ENCODE measurements around the gene PKD2L2. TPM values are rescaled to one million over a fixed set of nuclear protein-coding genes. Genes with fewer than 3 reads are reported as not detected.
"Not testable (repeated sequence)": the region's sequence is repeated elsewhere in the genome, so short reads cannot be mapped to it uniquely, and the experiment has no call there.

The PKD2L2 gene
- under 1 TPM in 3 of 4 donors, not detected in 1; 0.32 to 0.85 (median 0.71) TPM for total RNA-seq
- polyA plus RNA-seq, result 0.18 TPM
- long read RNA-seq, donor 1, partial matches to known transcripts, result 0 of 2 reads
- long read RNA-seq, donor 1, other reads (novel, unspliced or antisense), result 2 of 2 reads
- long read RNA-seq, donor 2, result 0 reads
- long read RNA-seq, donor 3, partial matches to known transcripts, result 0 of 2 reads
- long read RNA-seq, donor 3, other reads (novel, unspliced or antisense), result 2 of 2 reads
- long read RNA-seq, donor 4, partial matches to known transcripts, result 0 of 3 reads
- long read RNA-seq, donor 4, other reads (novel, unspliced or antisense), result 3 of 3 reads

DNA sequence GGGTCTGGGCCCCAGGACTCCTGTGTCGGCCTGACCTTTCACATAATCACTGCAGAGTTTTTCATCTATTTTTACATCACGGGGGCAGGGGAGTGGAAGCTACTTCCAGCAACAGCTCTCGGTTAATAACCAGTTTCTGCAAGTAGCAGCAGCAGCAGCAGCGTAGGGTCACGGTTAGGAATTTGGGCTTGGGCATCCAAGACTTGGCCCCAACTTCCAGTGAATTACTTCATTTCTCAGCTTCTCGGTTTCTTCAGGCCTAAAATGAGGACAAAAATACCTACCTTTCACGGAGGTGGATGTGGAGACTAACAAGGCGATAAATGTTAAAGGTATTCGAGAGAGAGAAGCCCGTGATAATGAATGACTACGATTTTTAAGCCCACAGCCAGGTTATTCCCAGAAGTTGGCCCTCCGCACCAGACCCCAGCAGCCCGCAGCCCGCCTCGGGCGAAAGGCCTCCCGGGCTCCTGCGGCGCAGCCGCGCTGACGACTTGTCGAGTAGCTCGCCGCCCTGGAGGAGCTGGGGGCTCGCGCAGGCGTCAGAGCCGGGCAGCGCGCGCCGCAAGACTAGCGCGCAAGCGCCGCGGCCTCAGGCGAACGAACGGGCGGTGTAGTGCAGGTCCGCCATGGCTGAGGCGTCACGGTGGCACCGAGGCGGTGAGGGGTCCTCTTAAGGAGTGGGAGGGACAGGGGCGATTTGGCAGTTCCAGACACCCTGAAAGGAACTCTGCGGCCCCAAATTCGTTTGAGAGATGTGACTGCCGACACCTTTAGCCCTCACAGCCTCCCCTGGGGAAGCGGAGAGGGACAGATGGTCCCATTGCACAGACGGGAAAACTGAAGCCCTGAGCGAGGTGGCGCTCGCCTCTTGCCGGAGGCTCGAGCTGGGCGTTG, at the start of gene PKD2L2:
Gene PKD2L2, plus strand, starts transcription at position 595 of the 897 bp plus-strand sequence. Its CDS starts 35 bp downstream, at position 630.
- no peaks in the 10 kb centered on the region for H3K27me3 ChIP-seq (ENCODE audit: control insufficient read depth, insufficient read depth)
- H3K27ac ChIP-seq (ENCODE audit: low read length), result peak within 1 kb of the TSS; percentile 65
- DNase-seq (peak; percentile 92 to 96 (median 96)), ATAC-seq (peak; percentile 98)
- intact Hi-C loops (cut with DNase I), result no loop called here
- 11% methylated on average over 59 of the region's 59 CpGs for WGBS
- H3K9me3 ChIP-seq (ENCODE audit: control insufficient read depth, low read length), result no peaks in the 10 kb centered on the region
- no peaks in the 10 kb centered on the region for H3K4me1 ChIP-seq (ENCODE audit: control insufficient read depth, insufficient read depth, low read length)
- peak within 1 kb of the TSS; percentile 69 for H3K4me3 ChIP-seq (ENCODE audit: low read length)

DNA sequence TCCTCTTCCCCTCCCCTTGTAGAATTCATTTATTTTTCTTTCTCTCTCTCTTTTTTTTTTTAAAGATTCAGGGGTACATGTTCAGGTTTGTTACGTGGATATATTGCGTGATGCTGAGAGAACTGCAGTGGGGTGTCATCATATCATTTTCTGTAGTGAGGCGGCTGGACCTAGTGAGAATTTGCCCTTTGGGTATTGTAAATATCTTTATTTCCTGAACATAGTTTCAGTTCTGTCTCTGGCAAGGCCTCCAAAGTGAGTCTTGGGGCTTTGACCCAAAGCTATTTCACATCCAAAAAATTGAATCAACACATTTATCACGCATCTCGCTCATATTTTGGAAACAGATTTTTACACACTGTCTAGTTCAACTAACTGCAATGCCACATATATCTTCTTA, 47.0 kb upstream of the PKD2L2 start:
- H3K27ac ChIP-seq (ENCODE audit: low read length), result peak overlapping the region; percentile 81
- ATAC-seq (no peak), DNase-seq (no peak)
- H3K4me1 ChIP-seq (ENCODE audit: control insufficient read depth, insufficient read depth, low read length), result peaks cover 1% of the 10 kb centered on the region
- no peak overlapping the region for H3K4me3 ChIP-seq (ENCODE audit: low read length)
- 72% methylated on average over 5 of the region's 5 CpGs for WGBS
- intact Hi-C loops (cut with DNase I), result no loop called here
- no peaks in the 10 kb centered on the region for H3K9me3 ChIP-seq (ENCODE audit: control insufficient read depth, low read length)
- H3K27me3 ChIP-seq (ENCODE audit: control insufficient read depth, insufficient read depth), result no peaks in the 10 kb centered on the region

DNA sequence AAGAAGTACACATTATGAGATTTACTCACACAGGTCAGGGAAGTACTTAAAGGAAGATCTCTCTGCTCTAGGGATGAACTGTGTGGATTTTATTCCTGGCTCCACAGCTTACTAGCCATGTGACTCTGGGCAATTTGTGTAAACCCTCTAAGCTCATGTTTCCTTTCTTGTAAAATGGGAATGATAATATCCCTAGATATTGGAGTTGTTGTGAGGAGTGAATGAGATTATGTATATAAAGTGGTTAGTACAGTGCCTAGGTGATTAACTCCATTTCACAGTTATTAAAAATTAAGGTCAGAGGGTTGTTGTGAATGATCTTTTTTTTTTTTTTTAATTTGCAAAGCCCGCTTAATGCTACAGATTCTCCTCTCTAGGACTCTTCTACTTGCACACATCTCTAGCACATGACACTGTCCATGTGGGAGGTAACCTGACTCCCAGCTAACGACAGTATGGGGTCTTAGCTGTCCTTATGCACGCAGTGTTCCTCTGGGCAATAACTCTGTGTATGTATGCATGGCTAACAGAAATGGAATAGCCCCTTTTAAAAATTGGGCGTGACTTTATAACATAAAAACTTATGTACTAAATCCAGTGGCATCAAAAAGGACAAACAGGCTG, 45.5 kb upstream of the PKD2L2 start:
- ATAC-seq, result no peak
- no peaks in the 10 kb centered on the region for H3K27me3 ChIP-seq (ENCODE audit: control insufficient read depth, insufficient read depth)
- no peak for DNase-seq
- no peak overlapping the region for H3K27ac ChIP-seq (ENCODE audit: low read length)
- 80% methylated on average over 4 of the region's 4 CpGs for WGBS
- H3K9me3 ChIP-seq (ENCODE audit: control insufficient read depth, low read length), result no peaks in the 10 kb centered on the region
- H3K4me3 ChIP-seq (ENCODE audit: low read length), result no peak overlapping the region
- peaks cover 3% of the 10 kb centered on the region for H3K4me1 ChIP-seq (ENCODE audit: control insufficient read depth, insufficient read depth, low read length)
- intact Hi-C loops (cut with DNase I), result no loop called here

DNA sequence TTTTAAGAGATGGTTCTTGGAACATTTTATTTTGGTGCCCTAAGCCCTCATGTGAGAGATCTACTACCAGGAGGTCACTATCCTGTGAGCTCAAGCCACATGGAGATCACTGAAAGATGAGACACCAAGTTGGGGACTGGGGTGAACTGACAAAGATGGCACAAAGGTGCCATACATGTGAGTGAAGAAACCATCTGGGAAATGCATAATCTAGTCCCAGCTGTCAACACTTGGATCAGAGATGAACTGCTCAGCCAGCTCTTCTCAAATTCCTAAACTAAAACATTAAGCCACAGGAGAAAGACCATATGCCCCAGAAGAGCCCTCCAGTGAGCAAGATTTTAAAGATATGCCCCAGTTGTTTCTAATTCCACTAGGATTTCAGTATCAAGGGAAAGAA, 43.8 kb upstream of the PKD2L2 start:
- no peak for DNase-seq
- peak in 1 of 2 donors; percentile 27 for ATAC-seq
- intact Hi-C loops (cut with DNase I), result no loop called here
- Histone ChIP-seq H3K4me1 (ENCODE audit: control insufficient read depth, insufficient read depth, low read length) (peaks cover 2% of the 10 kb centered on the region), H3K9me3 (ENCODE audit: control insufficient read depth, low read length) (no peaks in the 10 kb centered on the region), H3K27me3 (ENCODE audit: control insufficient read depth, insufficient read depth) (no peaks in the 10 kb centered on the region), H3K27ac (ENCODE audit: low read length) (peak overlapping the region; percentile 23), H3K4me3 (ENCODE audit: low read length) (no peak overlapping the region)

DNA sequence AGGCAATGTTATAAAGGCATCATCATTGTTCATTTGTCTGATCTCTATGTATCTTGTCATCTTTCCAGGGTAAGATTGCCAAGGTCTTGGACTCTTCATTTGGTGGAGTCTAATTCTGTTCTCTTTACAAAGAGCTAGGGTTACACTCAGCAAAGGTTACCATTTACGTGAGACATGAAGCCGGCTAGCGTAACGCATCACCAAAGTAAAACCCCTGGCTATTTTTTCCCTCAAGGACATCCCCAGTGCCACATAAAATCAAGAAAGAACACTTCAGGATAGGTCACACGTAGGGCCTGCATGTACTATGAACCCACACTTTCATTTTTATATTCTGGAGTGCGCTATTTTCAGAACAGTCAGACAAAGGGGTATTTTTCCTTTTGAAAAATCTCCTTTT, 41.6 kb upstream of the PKD2L2 start:
- intact Hi-C loops (cut with DNase I), result no loop called here
- 74% methylated on average over 6 of the region's 6 CpGs for WGBS
- peak; percentile 64 to 89 for ATAC-seq
- DNase-seq, result no peak
- no peak overlapping the region for H3K4me3 ChIP-seq (ENCODE audit: low read length)
- peak overlapping the region; percentile 86 for H3K27ac ChIP-seq (ENCODE audit: low read length)
- peaks cover 2% of the 10 kb centered on the region for H3K4me1 ChIP-seq (ENCODE audit: control insufficient read depth, insufficient read depth, low read length)
- H3K27me3 ChIP-seq (ENCODE audit: control insufficient read depth, insufficient read depth), result no peaks in the 10 kb centered on the region
- H3K9me3 ChIP-seq (ENCODE audit: control insufficient read depth, low read length), result no peaks in the 10 kb centered on the region

DNA sequence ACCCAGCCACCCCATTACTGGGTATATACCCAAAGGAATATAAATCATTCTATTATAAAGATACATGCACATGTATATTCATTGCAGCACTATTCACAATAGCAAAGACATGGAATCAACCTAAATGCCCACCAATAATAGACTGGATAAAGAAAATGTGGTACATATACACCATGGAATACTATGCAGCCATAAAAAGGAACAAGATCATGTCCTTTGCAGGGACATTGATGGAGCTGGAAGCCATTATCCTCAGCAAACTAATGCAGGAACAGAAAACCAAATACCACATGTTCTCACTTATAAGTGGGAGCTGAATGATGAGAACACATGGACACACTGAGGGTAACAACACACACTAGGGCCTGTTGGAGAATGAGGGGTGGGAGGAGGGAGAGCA, 36.1 kb upstream of the PKD2L2 start:
- intact Hi-C loops (cut with DNase I); H3K4me3 ChIP-seq (ENCODE audit: low read length): not testable (repeated sequence)

DNA sequence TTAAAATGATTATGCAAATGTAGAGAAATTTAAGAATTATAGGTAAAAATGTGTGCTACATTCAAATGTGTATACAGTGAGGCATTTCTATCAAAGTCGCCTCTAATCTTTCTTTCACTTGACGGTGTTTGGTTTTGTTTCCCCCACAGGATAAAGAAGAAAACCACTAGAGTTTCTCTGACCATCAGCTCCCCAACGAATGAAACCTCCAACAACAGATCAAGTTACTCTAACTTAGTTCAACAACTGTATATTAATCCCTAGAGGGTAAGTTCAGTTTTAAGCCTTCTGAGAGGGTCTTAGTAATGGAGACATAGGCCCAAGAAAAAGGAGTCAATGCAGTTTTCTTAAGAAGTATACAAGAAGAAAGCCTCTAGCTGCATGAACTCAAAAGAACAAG, 33.1 kb upstream of the PKD2L2 start:
- peaks cover 4% of the 10 kb centered on the region for H3K4me1 ChIP-seq (ENCODE audit: control insufficient read depth, insufficient read depth, low read length)
- 60% methylated on average over 3 of the region's 3 CpGs for WGBS

More for the DNA sequence above, 36.1 kb upstream of the PKD2L2 start:
- ATAC-seq; H3K4me1 ChIP-seq (ENCODE audit: control insufficient read depth, insufficient read depth, low read length); H3K27me3 ChIP-seq (ENCODE audit: control insufficient read depth, insufficient read depth); H3K27ac ChIP-seq (ENCODE audit: low read length); H3K9me3 ChIP-seq (ENCODE audit: control insufficient read depth, low read length); DNase-seq: not testable (repeated sequence)

DNA sequence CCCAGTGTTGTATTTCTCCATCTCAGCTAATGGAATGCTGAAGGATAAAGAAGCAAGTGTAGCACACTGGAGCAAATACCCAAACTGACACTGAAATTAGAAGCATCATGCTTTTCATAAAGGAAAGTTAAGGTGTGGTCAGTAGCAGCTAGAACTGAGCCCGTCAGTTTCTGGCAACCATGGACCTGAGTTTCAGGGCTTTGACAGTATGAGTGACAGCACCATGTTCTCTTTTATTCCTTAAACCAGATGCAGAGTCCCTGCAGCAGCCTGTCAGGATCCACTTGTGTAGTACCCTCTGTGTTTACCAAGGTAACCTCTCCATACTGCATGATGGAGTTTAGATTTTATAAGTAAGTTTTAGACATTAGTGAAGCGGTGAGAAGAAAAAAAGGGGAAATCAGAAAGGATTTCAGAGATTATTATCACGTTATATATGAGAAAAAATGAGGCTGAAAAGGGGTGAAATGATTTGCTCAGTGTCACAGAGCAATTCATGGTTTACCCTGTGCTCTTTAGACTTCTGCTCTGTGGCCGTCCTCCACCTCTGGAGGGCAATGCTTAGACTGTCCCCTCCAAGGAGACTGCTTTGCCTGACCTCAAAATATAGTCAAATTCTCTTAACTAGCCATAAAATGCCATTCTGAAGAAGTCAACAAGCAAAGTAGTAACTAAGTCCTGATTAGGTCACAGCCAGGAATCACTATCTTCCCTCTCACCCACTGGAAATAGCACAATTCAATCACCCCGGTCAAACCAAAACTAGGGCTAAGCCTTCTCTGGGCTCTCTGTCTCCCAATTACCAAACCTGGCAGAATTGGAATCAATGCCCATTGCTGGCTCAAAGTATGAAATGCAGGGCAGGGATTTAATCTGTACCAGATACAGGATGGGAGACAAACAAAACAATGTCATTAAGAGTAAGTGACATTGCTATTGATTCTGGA, 32.1 kb upstream of the PKD2L2 start:
- peak; percentile 44 for ATAC-seq
- H3K27me3 ChIP-seq (ENCODE audit: control insufficient read depth, insufficient read depth), result no peaks in the 10 kb centered on the region
- no peak for DNase-seq
- H3K4me3 ChIP-seq (ENCODE audit: low read length), result peak overlapping the region; percentile 48
- H3K9me3 ChIP-seq (ENCODE audit: control insufficient read depth, low read length), result no peaks in the 10 kb centered on the region
- peak overlapping the region; percentile 90 for H3K27ac ChIP-seq (ENCODE audit: low read length)
- peaks cover 4% of the 10 kb centered on the region for H3K4me1 ChIP-seq (ENCODE audit: control insufficient read depth, insufficient read depth, low read length)
- intact Hi-C loops (cut with DNase I), result no loop called here
- 53% methylated on average over 5 of the region's 5 CpGs for WGBS

More for the DNA sequence above, 33.1 kb upstream of the PKD2L2 start:
- no peak for DNase-seq
- H3K27me3 ChIP-seq (ENCODE audit: control insufficient read depth, insufficient read depth), result no peaks in the 10 kb centered on the region
- intact Hi-C loops (cut with DNase I), result no loop called here
- H3K27ac ChIP-seq (ENCODE audit: low read length), result no peak overlapping the region
- H3K9me3 ChIP-seq (ENCODE audit: control insufficient read depth, low read length), result no peaks in the 10 kb centered on the region
- no peak for ATAC-seq
- no peak overlapping the region for H3K4me3 ChIP-seq (ENCODE audit: low read length)

DNA sequence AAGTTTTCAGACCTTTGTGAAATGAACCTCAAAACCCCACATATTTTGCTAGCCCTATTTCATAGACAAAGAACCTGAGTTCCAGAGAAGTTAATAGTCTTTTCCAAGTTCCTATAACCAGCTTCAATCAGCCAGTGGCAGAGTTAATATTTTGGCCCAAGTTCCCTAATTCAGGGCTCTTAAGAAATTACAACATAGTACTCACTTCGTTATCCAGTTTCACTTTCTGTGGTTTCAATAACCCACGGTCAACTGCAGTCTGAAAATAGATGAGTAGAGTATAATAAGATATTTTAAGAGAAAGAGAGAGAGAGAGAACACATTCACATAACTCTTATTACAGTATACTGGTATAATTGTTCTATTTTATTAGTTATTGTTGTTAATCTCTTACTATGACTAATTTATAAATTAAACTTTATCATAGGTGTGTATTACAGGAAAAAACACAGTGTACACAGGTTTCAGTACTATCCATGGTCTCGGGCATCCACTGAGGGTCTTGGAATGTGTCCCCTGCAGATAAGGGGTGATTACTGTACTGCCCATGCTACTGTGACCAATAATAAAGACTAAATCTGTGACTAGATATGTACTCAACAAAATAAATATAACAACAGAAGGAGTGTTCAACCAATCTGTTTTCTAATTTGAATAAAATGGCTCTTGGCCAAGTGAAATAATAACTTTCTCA, 30.9 kb upstream of the PKD2L2 start:
- Histone ChIP-seq H3K27ac (ENCODE audit: low read length) (peak overlapping the region; percentile 70), H3K9me3 (ENCODE audit: control insufficient read depth, low read length) (no peaks in the 10 kb centered on the region), H3K4me1 (ENCODE audit: control insufficient read depth, insufficient read depth, low read length) (peaks cover 4% of the 10 kb centered on the region), H3K4me3 (ENCODE audit: low read length) (peak overlapping the region; percentile 48), H3K27me3 (ENCODE audit: control insufficient read depth, insufficient read depth) (no peaks in the 10 kb centered on the region)
- ATAC-seq (peak; percentile 81 to 89), DNase-seq (no peak)
- WGBS, result 9% methylated on average over 3 of the region's 3 CpGs
- intact Hi-C loops (cut with DNase I), result no loop called here

DNA sequence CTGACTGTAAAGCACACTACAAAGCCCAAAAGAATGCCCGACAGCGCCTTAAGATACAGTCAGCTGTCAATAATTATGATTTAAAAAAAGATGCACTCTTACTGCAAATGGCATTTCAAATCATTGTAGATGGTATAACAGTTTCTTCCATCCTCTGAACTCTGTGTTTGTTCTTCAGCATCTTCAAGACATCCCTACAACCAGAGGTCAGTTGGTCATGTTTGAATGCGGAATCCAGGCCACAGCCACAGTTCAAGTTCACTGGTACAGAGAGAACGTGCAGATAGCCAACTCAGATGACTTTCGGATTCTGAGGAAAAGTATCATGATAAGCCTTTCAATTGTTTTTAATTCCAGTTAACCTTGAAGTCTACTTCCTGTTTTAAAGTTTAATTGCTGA, 30.3 kb upstream of the PKD2L2 start:
- WGBS, result 42% methylated on average over 5 of the region's 5 CpGs
- no peak overlapping the region for H3K27ac ChIP-seq (ENCODE audit: low read length)

More for the DNA sequence above, 30.3 kb upstream of the PKD2L2 start:
- ATAC-seq (peak; percentile 43 to 60), DNase-seq (no peak)
- Histone ChIP-seq H3K27me3 (ENCODE audit: control insufficient read depth, insufficient read depth) (no peaks in the 10 kb centered on the region), H3K4me1 (ENCODE audit: control insufficient read depth, insufficient read depth, low read length) (peaks cover 4% of the 10 kb centered on the region), H3K4me3 (ENCODE audit: low read length) (peak overlapping the region; percentile 48), H3K9me3 (ENCODE audit: control insufficient read depth, low read length) (no peaks in the 10 kb centered on the region)
- intact Hi-C loops (cut with DNase I), result no loop called here

All from right cardiac atrium (tissue), 5 donors.